ENCODE data around the gene SLC15A4. TPM values are rescaled to one million over a fixed set of nuclear protein-coding genes. Genes with fewer than 3 reads are reported as not detected.

SLC15A4 gene
- total RNA-seq, 1 experiment from 2014 or later, result 29.1 TPM

GRCh38 chr12:128753438-128753837 is 70.3 kb downstream of the SLC15A4 start:
- Histone ChIP-seq H3K27ac (ENCODE audit: low read length) (no peak overlapping the region), H3K4me3 (ENCODE audit: low read depth in 2 of 2, low read length in 2 of 2) (no peak overlapping the region), H3K9me3 (ENCODE audit: control insufficient read depth, insufficient read depth, low read depth, low read length) (no peaks in the 10 kb centered on the region), H3K4me1 (ENCODE audit: control insufficient read depth, insufficient read depth, low read length) (no peaks in the 10 kb centered on the region), H3K36me3 (ENCODE audit: control insufficient read depth, insufficient read depth, low read length) (no peaks in the 10 kb centered on the region), H3K27me3 (ENCODE audit: control insufficient read depth, insufficient read depth, low read length) (0 out of 2 replicates have a peak, but pooled peaks cover 2% of the 10 kb centered on the region)
- CTCF ChIA-PET, result no interaction called here
- intact Hi-C loops (cut with micrococcal nuclease; ENCODE audit: unreplicated experiment), result no loop called here
- no TSS peak for BruUV-seq (replicated peaks)
- POLR2A ChIA-PET, result no interaction called here
- TF ChIP-seq POLR2AphosphoS5 (IDR thresholded peaks at IDR 0.05; ENCODE audit: low read depth, low read length) (no peak), SIN3A (IDR thresholded peaks at IDR 0.05; ENCODE audit: borderline replicate concordance, insufficient read depth, low read depth, low read length) (no peak), REST (IDR thresholded peaks at IDR 0.05; ENCODE audit: insufficient read depth in 1 of 2, low read depth in 2 of 2, low read length in 1 of 2) (no peak), TCF7L2 (IDR thresholded peaks at IDR 0.05; ENCODE audit: low read depth, low read length) (no peak)
- TF ChIP-seq, protein P1, sequence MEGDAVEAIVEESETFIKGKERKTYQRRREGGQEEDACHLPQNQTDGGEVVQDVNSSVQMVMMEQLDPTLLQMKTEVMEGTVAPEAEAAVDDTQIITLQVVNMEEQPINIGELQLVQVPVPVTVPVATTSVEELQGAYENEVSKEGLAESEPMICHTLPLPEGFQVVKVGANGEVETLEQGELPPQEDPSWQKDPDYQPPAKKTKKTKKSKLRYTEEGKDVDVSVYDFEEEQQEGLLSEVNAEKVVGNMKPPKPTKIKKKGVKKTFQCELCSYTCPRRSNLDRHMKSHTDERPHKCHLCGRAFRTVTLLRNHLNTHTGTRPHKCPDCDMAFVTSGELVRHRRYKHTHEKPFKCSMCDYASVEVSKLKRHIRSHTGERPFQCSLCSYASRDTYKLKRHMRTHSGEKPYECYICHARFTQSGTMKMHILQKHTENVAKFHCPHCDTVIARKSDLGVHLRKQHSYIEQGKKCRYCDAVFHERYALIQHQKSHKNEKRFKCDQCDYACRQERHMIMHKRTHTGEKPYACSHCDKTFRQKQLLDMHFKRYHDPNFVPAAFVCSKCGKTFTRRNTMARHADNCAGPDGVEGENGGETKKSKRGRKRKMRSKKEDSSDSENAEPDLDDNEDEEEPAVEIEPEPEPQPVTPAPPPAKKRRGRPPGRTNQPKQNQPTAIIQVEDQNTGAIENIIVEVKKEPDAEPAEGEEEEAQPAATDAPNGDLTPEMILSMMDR (IDR thresholded peaks at IDR 0.05), result no peak
- DNase-seq (ENCODE audit: low read depth, low spot score) (no peak), ATAC-seq (no peak)
- in situ Hi-C loops (cut with HindIII; ENCODE audit: low pct_unique_long_range_greater_than_20kb, low sequenced_read_pairs), result no loop called here

GRCh38 chr12:128752386-128752785 is 71.4 kb downstream of the SLC15A4 start:
- no TSS peak for BruUV-seq (replicated peaks)
- intact Hi-C loops (cut with micrococcal nuclease; ENCODE audit: unreplicated experiment), result no loop called here
- 0 out of 2 replicates have a peak, but pooled peaks cover 2% of the 10 kb centered on the region for H3K27me3 ChIP-seq (ENCODE audit: control insufficient read depth, insufficient read depth, low read length)

More at GRCh38 chr12:128752386-128752785, 71.4 kb downstream of the SLC15A4 start:
- CTCF ChIA-PET, result no interaction called here
- Histone ChIP-seq H3K4me3 (ENCODE audit: low read depth in 2 of 2, low read length in 2 of 2) (no peak overlapping the region), H3K9me3 (ENCODE audit: control insufficient read depth, insufficient read depth, low read depth, low read length) (no peaks in the 10 kb centered on the region), H3K27ac (ENCODE audit: low read length) (no peak overlapping the region), H3K4me1 (ENCODE audit: control insufficient read depth, insufficient read depth, low read length) (no peaks in the 10 kb centered on the region), H3K36me3 (ENCODE audit: control insufficient read depth, insufficient read depth, low read length) (no peaks in the 10 kb centered on the region)
- in situ Hi-C loops (cut with HindIII; ENCODE audit: low pct_unique_long_range_greater_than_20kb, low sequenced_read_pairs), result no loop called here
- DNase-seq (ENCODE audit: low read depth, low spot score), result no peak
- TF ChIP-seq REST (IDR thresholded peaks at IDR 0.05; ENCODE audit: insufficient read depth in 1 of 2, low read depth in 2 of 2, low read length in 1 of 2) (no peak), POLR2AphosphoS5 (IDR thresholded peaks at IDR 0.05; ENCODE audit: low read depth, low read length) (no peak), TCF7L2 (IDR thresholded peaks at IDR 0.05; ENCODE audit: low read depth, low read length) (no peak), SIN3A (IDR thresholded peaks at IDR 0.05; ENCODE audit: borderline replicate concordance, insufficient read depth, low read depth, low read length) (no peak)
- TF ChIP-seq, protein P1 (IDR thresholded peaks at IDR 0.05), result no peak
- ATAC-seq, result no peak
- POLR2A ChIA-PET, result no interaction called here

Measured in Panc1 (cell line).